HG03575 (cell line): ENCODE measurements around the gene PCLAF.
"Not testable (repeated sequence)": the region's sequence is repeated elsewhere in the genome, so short reads cannot be mapped to it uniquely, and the experiment has no call there.

ENCODE experiments used
- ATAC-seq: cut with Tn5 transposase; IDR thresholded peaks from one replicate; pipeline ENCODE4 v1.9.1; 2021; ENCODE audit not compliant: unreplicated experiment, insufficient number of reproducible peaks, low FRiP score; ENCODE audit errors: extremely low read depth

PCLAF gene

GRCh38 chr15:64333516-64333915 is 47.7 kb downstream of the PCLAF start:
- no peak for ATAC-seq

DNA sequence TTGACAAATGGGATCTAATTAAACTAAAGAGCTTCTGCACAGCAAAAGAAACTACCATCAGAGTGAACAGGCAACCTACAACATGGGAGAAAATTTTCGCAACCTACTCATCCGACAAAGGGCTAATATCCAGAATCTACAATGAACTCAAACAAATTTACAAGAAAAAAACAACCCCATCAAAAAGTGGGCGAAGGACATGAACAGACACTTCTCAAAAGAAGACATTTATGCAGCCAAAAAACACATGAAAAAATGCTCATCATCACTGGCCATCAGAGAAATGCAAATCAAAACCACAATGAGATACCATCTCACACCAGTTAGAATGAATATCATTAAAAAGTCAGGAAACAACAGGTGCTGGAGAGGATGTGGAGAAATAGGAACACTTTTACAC is 49.6 kb downstream of the PCLAF start:
- ATAC-seq = not testable (repeated sequence)

GRCh38 chr15:64326975-64327374 is 54.3 kb downstream of the PCLAF start:
- ATAC-seq = not testable (repeated sequence)

DNA sequence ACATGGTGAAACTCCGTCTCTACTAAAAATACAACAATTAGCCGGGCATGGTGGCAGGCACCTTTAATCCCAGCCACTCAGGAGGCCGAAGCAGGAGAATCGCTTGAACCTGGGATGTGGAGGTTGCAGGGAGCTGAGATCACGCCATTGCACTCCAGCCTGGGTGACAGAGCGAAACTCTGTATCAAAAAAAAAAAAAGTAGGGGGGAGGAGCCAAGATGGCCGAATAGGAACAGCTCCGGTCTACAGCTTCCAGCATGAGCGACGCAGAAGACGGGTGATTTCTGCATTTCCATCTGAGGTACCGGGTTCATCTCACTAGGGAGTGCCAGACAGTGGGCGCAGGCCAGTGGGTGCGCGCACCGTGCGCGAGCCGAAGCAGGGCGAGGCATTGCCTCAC is 54.8 kb downstream of the PCLAF start:
- ATAC-seq = not testable (repeated sequence)

DNA sequence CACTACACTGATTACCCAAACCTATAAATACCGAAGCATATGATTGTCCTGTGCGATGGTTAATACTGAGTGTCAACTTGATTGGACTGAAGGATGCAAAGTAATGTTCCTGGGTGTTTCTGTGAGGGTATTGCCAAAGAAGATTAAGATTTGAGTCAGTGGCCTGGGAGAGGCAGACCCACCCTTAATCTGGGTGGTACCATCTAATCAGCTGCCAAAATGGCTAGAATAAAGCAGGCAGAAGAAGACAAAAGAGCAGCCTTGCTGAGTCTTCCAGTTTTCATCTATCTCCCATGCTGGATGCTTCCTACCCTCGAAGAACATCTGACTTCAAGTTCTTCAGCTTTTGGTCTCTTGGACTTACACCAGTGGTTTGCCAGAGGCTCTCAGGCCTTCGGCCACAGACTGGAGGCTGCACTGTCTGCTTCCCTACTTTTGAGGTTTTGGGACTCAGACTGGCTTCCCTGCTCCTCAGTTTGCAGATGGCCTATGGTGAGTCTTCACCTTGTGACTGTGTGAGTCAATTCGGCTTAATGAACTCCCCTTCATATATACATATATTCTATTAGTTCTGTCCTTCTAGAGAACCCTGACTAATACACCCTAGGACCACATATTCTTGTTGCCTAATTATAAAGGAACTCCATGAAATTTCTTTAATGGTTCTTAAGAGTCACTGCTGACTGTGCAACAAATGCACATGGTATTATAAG is 56.9 kb downstream of the PCLAF start:
- no peak for ATAC-seq

DNA sequence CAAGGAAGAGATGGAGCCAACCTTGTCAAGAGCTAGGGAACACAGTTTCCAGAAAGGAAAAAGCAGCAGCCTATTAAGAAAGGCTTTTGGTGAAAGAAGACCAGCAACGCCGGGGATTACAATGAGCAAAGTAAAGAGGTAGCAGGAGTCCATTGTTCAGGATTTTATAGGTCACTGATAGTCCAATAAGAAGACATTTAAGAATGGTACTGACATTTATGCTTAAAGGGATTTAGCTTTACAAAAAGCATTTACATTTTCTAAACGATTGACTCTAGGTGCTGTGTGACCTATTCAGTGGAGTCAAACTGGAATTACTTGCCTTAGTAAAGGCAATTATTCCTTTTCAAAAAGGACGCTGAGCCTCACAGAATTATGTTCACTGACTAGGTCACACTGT is 66.0 kb downstream of the PCLAF start:
- no peak for ATAC-seq

- ATAC-seq = no peak
These were observed 66.8 kb downstream of the PCLAF start for GRCh38 chr15:64314456-64314855.
